Activated B cell treated with CpG ODN at 0.5 μM for 24 hours (primary cell): ENCODE results near the gene MAMLD1. TPM values are rescaled to one million over a fixed set of nuclear protein-coding genes. Genes with fewer than 3 reads are reported as not detected.

Experiments
- ATAC-seq: fragments of 200-7000 bp; cut with Tn5 transposase; one replicate; pipeline ENCODE4 v1.10.0; 2021; ENCODE audit warnings: low read depth, mild to moderate bottlenecking, moderate library complexity
- CTCF ChIA-PET: fragments of 350-600 bp; sonication (Branson Sonifier 250); formaldehyde crosslinking; loops from one replicate; lab custom pipeline; 2021; ENCODE audit warnings: antibody characterized with exemption; lab: Charles Lee
- POLR2A ChIA-PET: fragments of 350-600 bp; sonication (Branson Sonifier 250); formaldehyde crosslinking; loops from one replicate; lab custom pipeline; 2021; ENCODE audit warnings: antibody characterized with exemption; lab: Charles Lee
- DNase-seq: peaks from one replicate; pipeline ENCODE4 v3.0.0; 2022
- H3K27ac Mint-ChIP-seq: one replicate; pipeline ENCODE4 v1.8.0; 2020; ENCODE audit warnings: mixed read lengths
- H3K27me3 Mint-ChIP-seq: one replicate; pipeline ENCODE4 v1.8.0; 2021; ENCODE audit warnings: mixed read lengths
- H3K36me3 Mint-ChIP-seq: one replicate; pipeline ENCODE4 v1.8.0; 2021; ENCODE audit warnings: low read depth, mixed read lengths
- H3K4me1 Mint-ChIP-seq: one replicate; pipeline ENCODE4 v1.8.0; 2021; ENCODE audit warnings: mixed read lengths
- H3K4me3 Mint-ChIP-seq: one replicate; pipeline ENCODE4 v1.8.0; 2020; ENCODE audit warnings: mild to moderate bottlenecking, mixed read lengths
- H3K9me3 Mint-ChIP-seq: one replicate; pipeline ENCODE4 v1.8.0; 2020; ENCODE audit warnings: mixed read lengths
- intact Hi-C: fragments of 100-400 bp; cut with micrococcal nuclease; formaldehyde crosslinking; loops from one replicate; pipeline ENCODE4 v1.15.1; 2024
- total RNA-seq: library from RNA; stranded (reverse); gene quantifications from 2 replicates; pipeline ENCODE4 v1.2.3, GENCODE V29; 2022
- TF ChIP-seq, protein P1 (sequence below): fragments of 200-600 bp; IDR thresholded peaks from one replicate; pipeline ENCODE4 v1.8.0; 2022; ENCODE audit warnings: antibody characterized with exemption, mild to moderate bottlenecking

Gene MAMLD1
- total RNA-seq, 1 donor from 2014 or later = 1.2 TPM

DNA sequence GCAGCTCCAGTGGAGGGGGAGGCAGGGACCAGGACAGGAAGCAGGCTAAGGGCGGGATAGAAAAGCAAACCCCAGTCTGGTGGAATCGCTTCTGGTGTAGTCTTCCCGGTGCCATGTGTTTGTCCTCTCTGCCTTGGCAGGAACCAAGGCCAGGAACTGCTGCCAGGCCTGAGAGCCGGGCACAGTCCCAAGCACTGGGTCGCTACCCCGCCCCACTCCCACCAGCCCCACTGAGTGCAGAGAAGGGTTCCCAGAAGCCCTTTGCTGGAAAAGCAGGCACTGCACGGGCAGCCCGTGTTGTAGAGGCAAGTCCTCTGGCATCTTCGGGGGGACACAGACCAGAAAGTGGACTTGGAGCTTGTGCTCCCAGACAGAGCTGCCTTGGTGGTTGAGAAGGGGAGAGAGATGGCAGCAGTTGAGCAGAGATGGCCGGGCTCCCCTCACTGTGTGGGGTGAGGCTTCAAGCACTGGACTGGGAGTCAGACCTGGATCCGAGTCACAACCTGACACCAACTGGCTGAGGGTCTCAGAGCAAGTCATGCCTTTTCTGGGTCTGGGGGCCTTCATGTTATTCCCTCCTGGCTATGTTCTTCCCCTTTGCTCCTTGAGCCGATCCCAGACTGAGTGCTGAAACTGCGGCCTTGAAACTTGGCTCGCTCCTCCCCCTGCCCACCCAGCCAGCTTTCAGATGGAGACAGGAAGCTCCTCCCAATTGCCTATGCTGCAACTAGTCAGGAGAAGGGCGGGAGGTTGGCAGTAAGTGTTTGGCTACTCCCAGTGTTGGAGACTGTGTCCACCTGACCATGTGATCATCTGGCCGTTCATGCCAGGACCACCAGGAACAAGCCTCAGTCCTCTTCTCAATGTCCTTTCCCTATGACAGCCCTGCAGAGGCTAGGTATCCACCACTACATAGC, 145.6 kb downstream of the MAMLD1 start:
- ATAC-seq (no peak), DNase-seq (no peak)
- no peaks in the 10 kb centered on the region for H3K36me3 Mint-ChIP-seq
- CTCF ChIA-PET = no interaction called here
- TF ChIP-seq, protein P1, sequence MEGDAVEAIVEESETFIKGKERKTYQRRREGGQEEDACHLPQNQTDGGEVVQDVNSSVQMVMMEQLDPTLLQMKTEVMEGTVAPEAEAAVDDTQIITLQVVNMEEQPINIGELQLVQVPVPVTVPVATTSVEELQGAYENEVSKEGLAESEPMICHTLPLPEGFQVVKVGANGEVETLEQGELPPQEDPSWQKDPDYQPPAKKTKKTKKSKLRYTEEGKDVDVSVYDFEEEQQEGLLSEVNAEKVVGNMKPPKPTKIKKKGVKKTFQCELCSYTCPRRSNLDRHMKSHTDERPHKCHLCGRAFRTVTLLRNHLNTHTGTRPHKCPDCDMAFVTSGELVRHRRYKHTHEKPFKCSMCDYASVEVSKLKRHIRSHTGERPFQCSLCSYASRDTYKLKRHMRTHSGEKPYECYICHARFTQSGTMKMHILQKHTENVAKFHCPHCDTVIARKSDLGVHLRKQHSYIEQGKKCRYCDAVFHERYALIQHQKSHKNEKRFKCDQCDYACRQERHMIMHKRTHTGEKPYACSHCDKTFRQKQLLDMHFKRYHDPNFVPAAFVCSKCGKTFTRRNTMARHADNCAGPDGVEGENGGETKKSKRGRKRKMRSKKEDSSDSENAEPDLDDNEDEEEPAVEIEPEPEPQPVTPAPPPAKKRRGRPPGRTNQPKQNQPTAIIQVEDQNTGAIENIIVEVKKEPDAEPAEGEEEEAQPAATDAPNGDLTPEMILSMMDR = no peak
- H3K27me3 Mint-ChIP-seq = peaks cover 2% of the 10 kb centered on the region
- H3K27ac Mint-ChIP-seq = no peak overlapping the region
- no peak overlapping the region for H3K4me3 Mint-ChIP-seq
- no peaks in the 10 kb centered on the region for H3K9me3 Mint-ChIP-seq
- intact Hi-C loops = no loop called here
- H3K4me1 Mint-ChIP-seq = no peaks in the 10 kb centered on the region
- POLR2A ChIA-PET = no interaction called here

DNA sequence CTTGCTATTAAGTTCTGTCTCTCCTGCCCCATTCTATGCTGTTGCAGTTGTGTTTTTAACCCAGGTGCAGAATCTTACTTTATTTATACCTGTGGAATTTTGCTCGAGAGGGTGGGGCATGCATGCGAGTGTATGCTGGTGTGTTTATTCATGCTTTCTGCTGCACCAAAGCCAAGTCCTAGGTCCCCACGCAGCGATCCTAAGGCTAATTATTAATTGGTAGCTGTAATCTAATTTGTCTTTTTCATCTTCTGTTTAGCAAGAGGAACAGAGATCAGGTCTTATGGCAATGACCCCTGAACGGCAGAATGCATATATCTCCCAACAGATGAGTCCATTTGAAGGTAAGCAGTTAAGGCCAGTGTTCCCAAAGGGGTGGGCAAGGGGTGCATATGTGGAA, 146.6 kb downstream of the MAMLD1 start:
- no peaks in the 10 kb centered on the region for H3K36me3 Mint-ChIP-seq

DNA sequence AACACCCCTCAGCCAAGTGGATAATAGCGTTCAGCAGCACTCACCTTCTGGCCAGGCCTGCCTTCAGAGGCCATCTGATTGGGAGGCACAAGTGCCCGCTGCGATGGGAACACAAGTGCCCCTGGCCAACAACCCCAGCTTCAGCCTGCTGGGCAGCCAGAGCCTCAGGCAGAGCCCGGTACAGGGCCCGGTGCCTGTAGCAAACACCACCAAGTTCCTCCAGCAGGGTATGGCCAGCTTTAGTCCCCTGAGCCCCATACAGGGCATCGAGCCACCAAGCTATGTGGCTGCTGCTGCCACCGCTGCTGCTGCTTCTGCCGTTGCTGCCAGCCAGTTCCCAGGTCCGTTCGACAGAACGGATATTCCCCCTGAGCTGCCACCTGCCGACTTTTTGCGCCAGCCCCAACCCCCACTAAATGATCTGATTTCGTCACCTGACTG, 149.4 kb downstream of the MAMLD1 start:
- H3K27ac Mint-ChIP-seq = no peak overlapping the region
- ChIA-PET CTCF (no interaction called here), POLR2A (no interaction called here)
- no peaks in the 10 kb centered on the region for H3K36me3 Mint-ChIP-seq
- ATAC-seq (no peak), DNase-seq (no peak)
- H3K27me3 Mint-ChIP-seq = peaks cover 11% of the 10 kb centered on the region
- no peaks in the 10 kb centered on the region for H3K9me3 Mint-ChIP-seq
- TF ChIP-seq, protein P1 = no peak
- intact Hi-C loops = no loop called here
- no peak overlapping the region for H3K4me3 Mint-ChIP-seq
- no peaks in the 10 kb centered on the region for H3K4me1 Mint-ChIP-seq

More for the DNA sequence above, 146.6 kb downstream of the MAMLD1 start:
- DNase-seq (no peak), ATAC-seq (no peak)
- intact Hi-C loops = no loop called here
- Mint-ChIP-seq H3K27me3 (peaks cover 2% of the 10 kb centered on the region), H3K9me3 (no peaks in the 10 kb centered on the region), H3K4me1 (no peaks in the 10 kb centered on the region), H3K27ac (no peak overlapping the region), H3K4me3 (no peak overlapping the region)
- ChIA-PET CTCF (no interaction called here), POLR2A (no interaction called here)
- TF ChIP-seq, protein P1 = no peak

DNA sequence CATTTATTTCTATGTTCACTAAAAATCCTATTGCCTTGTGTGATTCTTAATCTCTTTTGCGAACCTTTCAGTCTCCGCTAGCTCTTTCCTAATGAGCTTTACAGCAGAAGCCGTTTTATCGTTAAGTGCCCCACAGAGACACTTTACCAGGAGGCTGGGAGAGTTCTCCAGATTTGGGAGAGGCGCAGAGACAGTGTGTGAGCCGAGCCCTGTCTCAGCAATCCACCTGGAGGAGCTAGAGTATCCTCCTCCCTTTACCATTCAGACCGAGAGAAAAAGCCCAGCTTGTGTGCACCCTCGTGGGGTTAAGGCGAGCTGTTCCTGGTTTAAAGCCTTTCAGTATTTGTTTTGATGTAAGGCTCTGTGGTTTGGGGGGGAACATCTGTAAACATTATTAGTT, 150.4 kb downstream of the MAMLD1 start:
- Mint-ChIP-seq H3K9me3 (no peaks in the 10 kb centered on the region), H3K4me3 (no peak overlapping the region), H3K27me3 (peaks cover 9% of the 10 kb centered on the region), H3K4me1 (no peaks in the 10 kb centered on the region), H3K36me3 (no peaks in the 10 kb centered on the region), H3K27ac (no peak overlapping the region)
- ChIA-PET CTCF (no interaction called here), POLR2A (no interaction called here)
- TF ChIP-seq, protein P1 = no peak
- intact Hi-C loops = no loop called here
- no peak for DNase-seq
- ATAC-seq = no peak

DNA sequence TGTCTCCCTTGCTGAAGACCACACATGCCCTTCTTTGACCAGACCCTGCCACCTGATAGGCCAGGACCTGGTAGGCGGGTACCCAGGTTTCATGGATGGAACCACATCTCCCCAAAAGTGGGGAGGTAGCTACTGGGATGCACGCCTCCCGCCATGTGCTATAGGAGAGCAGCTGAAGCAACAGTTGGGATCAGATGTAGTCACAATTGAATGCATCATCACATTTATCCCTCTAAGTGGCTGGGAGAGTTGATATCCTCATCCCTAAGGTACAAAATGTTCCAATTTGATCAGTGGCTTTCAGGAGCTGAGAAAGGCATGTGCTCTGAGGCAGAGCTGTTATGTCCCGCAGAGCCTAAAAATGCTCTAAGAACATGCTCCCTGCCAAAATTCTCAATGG, 151.3 kb downstream of the MAMLD1 start:
- DNase-seq (no peak), ATAC-seq (no peak)
- no peaks in the 10 kb centered on the region for H3K9me3 Mint-ChIP-seq
- no peaks in the 10 kb centered on the region for H3K4me1 Mint-ChIP-seq
- ChIA-PET POLR2A (no interaction called here), CTCF (no interaction called here)
- peaks cover 9% of the 10 kb centered on the region for H3K27me3 Mint-ChIP-seq
- H3K36me3 Mint-ChIP-seq = no peaks in the 10 kb centered on the region
- H3K27ac Mint-ChIP-seq = no peak overlapping the region
- TF ChIP-seq, protein P1 = no peak
- intact Hi-C loops = no loop called here
- H3K4me3 Mint-ChIP-seq = no peak overlapping the region
